Fibroblast of the aortic adventitia (primary cell): ENCODE data around the gene BORCS8. TPM values are rescaled to one million over a fixed set of nuclear protein-coding genes. Genes with fewer than 3 reads are reported as not detected.
A peak's percentile ranks its signal among the peaks of the same experiment; 100 is the strongest.

Source experiments
- DNase-seq: peaks from one replicate; pipeline ENCODE4 v3.0.0-alpha.2; 2010; ENCODE audit warnings: low read depth
- H3K4me3 ChIP-seq: 2 replicates; pipeline ENCODE4 v1.5.1; 2011; ENCODE audit warnings: low read depth, mild to moderate bottlenecking, control low read depth, low read length, moderate library complexity
- CTCF ChIP-seq: IDR thresholded peaks from 2 replicates; pipeline ENCODE4 v1.5.1; 2011; ENCODE audit warnings: mild to moderate bottlenecking, low read length, control low read depth, inconsistent platforms; ENCODE audit not compliant: insufficient read depth
- total RNA-seq: library from RNA; depleted of rRNA; stranded (reverse); fragments of >200 nt; gene quantifications from 2 replicates; pipeline ENCODE4 v1.2.3, GENCODE V29; 2012; ENCODE audit warnings: low replicate concordance

Gene BORCS8
- total RNA-seq, 1 donor, result 13.8 TPM

GRCh38 chr19:19214892-19215291 lies 22.9 kb upstream of the BORCS8 start:
- no peak for TF ChIP-seq CTCF

GRCh38 chr19:19214159-19214490 lies 22.2 kb upstream of the BORCS8 start:
- no peak overlapping the region for H3K4me3 ChIP-seq
- no peak for TF ChIP-seq CTCF
- no peak for DNase-seq

More at GRCh38 chr19:19214892-19215291, 22.9 kb upstream of the BORCS8 start:
- DNase-seq, result peak; percentile 31
- no peak overlapping the region for H3K4me3 ChIP-seq

- H3K4me3 ChIP-seq, result no peak overlapping the region
- no peak for DNase-seq
- no peak for TF ChIP-seq CTCF
Observed at GRCh38 chr19:19213426-19214158, 21.6 kb upstream of the BORCS8 start.

- DNase-seq, result no peak
- H3K4me3 ChIP-seq, result no peak overlapping the region
- no peak for TF ChIP-seq CTCF
Observed at GRCh38 chr19:19212916-19213315, 21.0 kb upstream of the BORCS8 start.

- no peak for TF ChIP-seq CTCF
- DNase-seq, result no peak
- H3K4me3 ChIP-seq, result no peak within 1 kb of the TSS
Observed at GRCh38 chr19:19211499-19212420, 19.8 kb upstream of the BORCS8 start, which contains the start of gene NCAN. TSS of gene NCAN (plus strand) at chr19:19211958. CDS start at chr19:19216954, 4,996 bp downstream.

- H3K4me3 ChIP-seq, result no peak overlapping the region
- DNase-seq, result no peak
- no peak for TF ChIP-seq CTCF
Observed at GRCh38 chr19:19209372-19209771, 17.4 kb upstream of the BORCS8 start.
